ENCODE measurements around the gene HOMER2. TPM values are rescaled to one million over a fixed set of nuclear protein-coding genes. Genes with fewer than 3 reads are reported as not detected.
A peak's percentile ranks its signal among the peaks of the same experiment; 100 is the strongest.

The HOMER2 gene
- total and polyA plus RNA-seq, 2 of the 13 experiments (the other 11 are each of a cell fraction or from before 2014, with no cell fraction given) = 12.9 to 14.1 TPM

DNA sequence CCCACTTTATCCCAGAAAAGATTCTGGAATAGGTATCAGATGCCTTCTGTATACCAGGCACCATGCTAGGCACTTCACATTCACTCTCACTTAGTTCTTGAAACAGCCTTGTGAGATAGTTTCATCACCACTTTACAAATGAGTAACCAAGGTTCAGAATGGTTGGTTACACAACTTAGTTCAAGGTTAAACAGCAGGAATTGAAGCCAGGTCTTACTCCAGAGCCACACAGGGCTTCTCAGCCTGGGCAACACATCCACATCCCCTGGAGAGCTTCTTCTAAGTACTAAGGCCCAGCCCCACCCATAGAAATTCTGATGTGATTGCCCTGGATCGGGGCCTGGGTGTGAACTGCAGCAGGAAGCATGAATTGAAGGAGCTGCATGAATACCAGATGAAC is 124.4 kb downstream of the HOMER2 start (continued):
- TF ChIP-seq, protein P1, sequence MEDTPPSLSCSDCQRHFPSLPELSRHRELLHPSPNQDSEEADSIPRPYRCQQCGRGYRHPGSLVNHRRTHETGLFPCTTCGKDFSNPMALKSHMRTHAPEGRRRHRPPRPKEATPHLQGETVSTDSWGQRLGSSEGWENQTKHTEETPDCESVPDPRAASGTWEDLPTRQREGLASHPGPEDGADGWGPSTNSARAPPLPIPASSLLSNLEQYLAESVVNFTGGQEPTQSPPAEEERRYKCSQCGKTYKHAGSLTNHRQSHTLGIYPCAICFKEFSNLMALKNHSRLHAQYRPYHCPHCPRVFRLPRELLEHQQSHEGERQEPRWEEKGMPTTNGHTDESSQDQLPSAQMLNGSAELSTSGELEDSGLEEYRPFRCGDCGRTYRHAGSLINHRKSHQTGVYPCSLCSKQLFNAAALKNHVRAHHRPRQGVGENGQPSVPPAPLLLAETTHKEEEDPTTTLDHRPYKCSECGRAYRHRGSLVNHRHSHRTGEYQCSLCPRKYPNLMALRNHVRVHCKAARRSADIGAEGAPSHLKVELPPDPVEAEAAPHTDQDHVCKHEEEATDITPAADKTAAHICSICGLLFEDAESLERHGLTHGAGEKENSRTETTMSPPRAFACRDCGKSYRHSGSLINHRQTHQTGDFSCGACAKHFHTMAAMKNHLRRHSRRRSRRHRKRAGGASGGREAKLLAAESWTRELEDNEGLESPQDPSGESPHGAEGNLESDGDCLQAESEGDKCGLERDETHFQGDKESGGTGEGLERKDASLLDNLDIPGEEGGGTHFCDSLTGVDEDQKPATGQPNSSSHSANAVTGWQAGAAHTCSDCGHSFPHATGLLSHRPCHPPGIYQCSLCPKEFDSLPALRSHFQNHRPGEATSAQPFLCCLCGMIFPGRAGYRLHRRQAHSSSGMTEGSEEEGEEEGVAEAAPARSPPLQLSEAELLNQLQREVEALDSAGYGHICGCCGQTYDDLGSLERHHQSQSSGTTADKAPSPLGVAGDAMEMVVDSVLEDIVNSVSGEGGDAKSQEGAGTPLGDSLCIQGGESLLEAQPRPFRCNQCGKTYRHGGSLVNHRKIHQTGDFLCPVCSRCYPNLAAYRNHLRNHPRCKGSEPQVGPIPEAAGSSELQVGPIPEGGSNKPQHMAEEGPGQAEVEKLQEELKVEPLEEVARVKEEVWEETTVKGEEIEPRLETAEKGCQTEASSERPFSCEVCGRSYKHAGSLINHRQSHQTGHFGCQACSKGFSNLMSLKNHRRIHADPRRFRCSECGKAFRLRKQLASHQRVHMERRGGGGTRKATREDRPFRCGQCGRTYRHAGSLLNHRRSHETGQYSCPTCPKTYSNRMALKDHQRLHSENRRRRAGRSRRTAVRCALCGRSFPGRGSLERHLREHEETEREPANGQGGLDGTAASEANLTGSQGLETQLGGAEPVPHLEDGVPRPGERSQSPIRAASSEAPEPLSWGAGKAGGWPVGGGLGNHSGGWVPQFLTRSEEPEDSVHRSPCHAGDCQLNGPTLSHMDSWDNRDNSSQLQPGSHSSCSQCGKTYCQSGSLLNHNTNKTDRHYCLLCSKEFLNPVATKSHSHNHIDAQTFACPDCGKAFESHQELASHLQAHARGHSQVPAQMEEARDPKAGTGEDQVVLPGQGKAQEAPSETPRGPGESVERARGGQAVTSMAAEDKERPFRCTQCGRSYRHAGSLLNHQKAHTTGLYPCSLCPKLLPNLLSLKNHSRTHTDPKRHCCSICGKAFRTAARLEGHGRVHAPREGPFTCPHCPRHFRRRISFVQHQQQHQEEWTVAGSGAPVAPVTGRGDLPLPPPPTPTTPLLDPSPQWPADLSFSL (CRISPR knock-in tag; IDR thresholded peaks at IDR 0.05) = no peak
- TF ChIP-seq, protein P2, sequence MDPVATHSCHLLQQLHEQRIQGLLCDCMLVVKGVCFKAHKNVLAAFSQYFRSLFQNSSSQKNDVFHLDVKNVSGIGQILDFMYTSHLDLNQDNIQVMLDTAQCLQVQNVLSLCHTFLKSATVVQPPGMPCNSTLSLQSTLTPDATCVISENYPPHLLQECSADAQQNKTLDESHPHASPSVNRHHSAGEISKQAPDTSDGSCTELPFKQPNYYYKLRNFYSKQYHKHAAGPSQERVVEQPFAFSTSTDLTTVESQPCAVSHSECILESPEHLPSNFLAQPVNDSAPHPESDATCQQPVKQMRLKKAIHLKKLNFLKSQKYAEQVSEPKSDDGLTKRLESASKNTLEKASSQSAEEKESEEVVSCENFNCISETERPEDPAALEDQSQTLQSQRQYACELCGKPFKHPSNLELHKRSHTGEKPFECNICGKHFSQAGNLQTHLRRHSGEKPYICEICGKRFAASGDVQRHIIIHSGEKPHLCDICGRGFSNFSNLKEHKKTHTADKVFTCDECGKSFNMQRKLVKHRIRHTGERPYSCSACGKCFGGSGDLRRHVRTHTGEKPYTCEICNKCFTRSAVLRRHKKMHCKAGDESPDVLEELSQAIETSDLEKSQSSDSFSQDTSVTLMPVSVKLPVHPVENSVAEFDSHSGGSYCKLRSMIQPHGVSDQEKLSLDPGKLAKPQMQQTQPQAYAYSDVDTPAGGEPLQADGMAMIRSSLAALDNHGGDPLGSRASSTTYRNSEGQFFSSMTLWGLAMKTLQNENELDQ (CRISPR knock-in tag; IDR thresholded peaks at IDR 0.05; ENCODE audit: borderline replicate concordance) = no peak
- TF ChIP-seq ZNF816 (CRISPR knock-in tag; IDR thresholded peaks at IDR 0.05; ENCODE audit: borderline replicate concordance) (no peak), ZKSCAN8 (CRISPR knock-in tag; IDR thresholded peaks at IDR 0.05; ENCODE audit: borderline replicate concordance) (0 out of 2 replicates have a peak, but pooled peaks have one; percentile 24), BRCA1 (CRISPR knock-in tag; IDR thresholded peaks at IDR 0.05) (no peak), TOPORS (CRISPR knock-in tag; IDR thresholded peaks at IDR 0.05) (no peak), CEBPG (CRISPR knock-in tag; IDR thresholded peaks at IDR 0.05) (peak; percentile 89), ZNF766 (CRISPR knock-in tag; IDR thresholded peaks at IDR 0.05; ENCODE audit: borderline replicate concordance) (0 out of 2 replicates have a peak, but pooled peaks have one; percentile 36), GZF1 (CRISPR knock-in tag; IDR thresholded peaks at IDR 0.05) (no peak), ZNF33B (CRISPR knock-in tag; IDR thresholded peaks at IDR 0.05) (0 out of 2 replicates have a peak, but pooled peaks have one; percentile 84), ZSCAN30 (CRISPR knock-in tag; IDR thresholded peaks at IDR 0.05) (no peak), MIXL1 (CRISPR knock-in tag; IDR thresholded peaks at IDR 0.05) (no peak), SOX5 (CRISPR knock-in tag; IDR thresholded peaks at IDR 0.05; ENCODE audit: borderline replicate concordance) (no peak), TCF7L2 (IDR thresholded peaks at IDR 0.05; ENCODE audit: low read depth, low read length) (no peak), ZNF572 (CRISPR knock-in tag; IDR thresholded peaks at IDR 0.05) (no peak), MTF1 (CRISPR knock-in tag; IDR thresholded peaks at IDR 0.05) (no peak), RAD21 (CRISPR knock-in tag; IDR thresholded peaks at IDR 0.05) (no peak)
- TF ChIP-seq, protein P3, sequence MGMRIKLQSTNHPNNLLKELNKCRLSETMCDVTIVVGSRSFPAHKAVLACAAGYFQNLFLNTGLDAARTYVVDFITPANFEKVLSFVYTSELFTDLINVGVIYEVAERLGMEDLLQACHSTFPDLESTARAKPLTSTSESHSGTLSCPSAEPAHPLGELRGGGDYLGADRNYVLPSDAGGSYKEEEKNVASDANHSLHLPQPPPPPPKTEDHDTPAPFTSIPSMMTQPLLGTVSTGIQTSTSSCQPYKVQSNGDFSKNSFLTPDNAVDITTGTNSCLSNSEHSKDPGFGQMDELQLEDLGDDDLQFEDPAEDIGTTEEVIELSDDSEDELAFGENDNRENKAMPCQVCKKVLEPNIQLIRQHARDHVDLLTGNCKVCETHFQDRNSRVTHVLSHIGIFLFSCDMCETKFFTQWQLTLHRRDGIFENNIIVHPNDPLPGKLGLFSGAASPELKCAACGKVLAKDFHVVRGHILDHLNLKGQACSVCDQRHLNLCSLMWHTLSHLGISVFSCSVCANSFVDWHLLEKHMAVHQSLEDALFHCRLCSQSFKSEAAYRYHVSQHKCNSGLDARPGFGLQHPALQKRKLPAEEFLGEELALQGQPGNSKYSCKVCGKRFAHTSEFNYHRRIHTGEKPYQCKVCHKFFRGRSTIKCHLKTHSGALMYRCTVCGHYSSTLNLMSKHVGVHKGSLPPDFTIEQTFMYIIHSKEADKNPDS (CRISPR knock-in tag; IDR thresholded peaks at IDR 0.05) = no peak
- TF ChIP-seq, protein P4, sequence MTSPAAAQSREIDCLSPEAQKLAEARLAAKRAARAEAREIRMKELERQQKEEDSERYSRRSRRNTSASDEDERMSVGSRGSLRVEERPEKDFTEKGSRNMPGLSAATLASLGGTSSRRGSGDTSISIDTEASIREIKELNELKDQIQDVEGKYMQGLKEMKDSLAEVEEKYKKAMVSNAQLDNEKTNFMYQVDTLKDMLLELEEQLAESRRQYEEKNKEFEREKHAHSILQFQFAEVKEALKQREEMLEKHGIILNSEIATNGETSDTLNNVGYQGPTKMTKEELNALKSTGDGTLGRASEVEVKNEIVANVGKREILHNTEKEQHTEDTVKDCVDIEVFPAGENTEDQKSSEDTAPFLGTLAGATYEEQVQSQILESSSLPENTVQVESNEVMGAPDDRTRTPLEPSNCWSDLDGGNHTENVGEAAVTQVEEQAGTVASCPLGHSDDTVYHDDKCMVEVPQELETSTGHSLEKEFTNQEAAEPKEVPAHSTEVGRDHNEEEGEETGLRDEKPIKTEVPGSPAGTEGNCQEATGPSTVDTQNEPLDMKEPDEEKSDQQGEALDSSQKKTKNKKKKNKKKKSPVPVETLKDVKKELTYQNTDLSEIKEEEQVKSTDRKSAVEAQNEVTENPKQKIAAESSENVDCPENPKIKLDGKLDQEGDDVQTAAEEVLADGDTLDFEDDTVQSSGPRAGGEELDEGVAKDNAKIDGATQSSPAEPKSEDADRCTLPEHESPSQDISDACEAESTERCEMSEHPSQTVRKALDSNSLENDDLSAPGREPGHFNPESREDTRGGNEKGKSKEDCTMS (CRISPR knock-in tag; conservative IDR thresholded peaks at IDR 0.05) = no peak
